ENCODE data around the gene MAML2. TPM values are rescaled to one million over a fixed set of nuclear protein-coding genes. Genes with fewer than 3 reads are reported as not detected.

MAML2 gene
- total RNA-seq, 2 experiments from 2014 or later, result 0.15 to 1.0 TPM

GRCh38 chr11:96154802-96155520 is 188.0 kb downstream of the MAML2 start:
- Histone ChIP-seq H3K9me2 (ENCODE audit: insufficient read depth, low read length) (no peaks in the 10 kb centered on the region), H3K4me3 (ENCODE audit: low read depth, low read length, poor library complexity, severe bottlenecking) (no peak overlapping the region), H3K36me3 (ENCODE audit: insufficient read depth, low read length) (no peaks in the 10 kb centered on the region), H4K20me1 (ENCODE audit: insufficient read depth, low read length) (no peaks in the 10 kb centered on the region), H2AFZ (ENCODE audit: low read length) (no peak overlapping the region), H3K4me2 (ENCODE audit: low read length) (no peak overlapping the region), H3K9me3 (ENCODE audit: low read length) (no peaks in the 10 kb centered on the region), H3K27ac (ENCODE audit: low read depth, low read length, poor library complexity, severe bottlenecking) (no peak overlapping the region), H3K4me1 (ENCODE audit: insufficient read depth, low read length, poor library complexity, severe bottlenecking) (peaks cover 6% of the 10 kb centered on the region), H3K79me2 (ENCODE audit: insufficient read depth, low read depth, low read length) (no peaks in the 10 kb centered on the region)
- DNase-seq (ENCODE audit: low spot score), result no peak
- POLR2A ChIA-PET, result interaction anchor here (0.6 to 1.3 kb wide), 2 partner anchors 42 to 205 kb away, joined by 3 to 4 read pairs; no protein-coding TSS in a partner anchor
- BruUV-seq (replicated peaks), result no TSS peak
- CTCF ChIA-PET (ENCODE audit: unreplicated experiment), result interaction anchor here (1.0 kb wide), 1 partner anchor 188 kb away, joined by 3 read pairs; the partner anchor contains the start of gene MAML2
- intact Hi-C loops (cut with micrococcal nuclease; ENCODE audit: unreplicated experiment), result no loop called here
- TF ChIP-seq CTCF (conservative IDR thresholded peaks at IDR 0.05; ENCODE audit: low read length) (no peak), EZH2phosphoT487 (IDR thresholded peaks at IDR 0.05; ENCODE audit: borderline replicate concordance, low read depth, low read length) (no peak)

GRCh38 chr11:96152623-96153022 is 190.4 kb downstream of the MAML2 start:
- no peaks in the 10 kb centered on the region for H3K9me2 ChIP-seq (ENCODE audit: insufficient read depth, low read length)
- TF ChIP-seq CTCF (conservative IDR thresholded peaks at IDR 0.05; ENCODE audit: low read length) (no peak), EZH2phosphoT487 (IDR thresholded peaks at IDR 0.05; ENCODE audit: borderline replicate concordance, low read depth, low read length) (no peak)
- H3K9me3 ChIP-seq (ENCODE audit: low read length), result no peaks in the 10 kb centered on the region
- H4K20me1 ChIP-seq (ENCODE audit: insufficient read depth, low read length), result no peaks in the 10 kb centered on the region
- intact Hi-C loops (cut with micrococcal nuclease; ENCODE audit: unreplicated experiment), result no loop called here
- no peak for DNase-seq (ENCODE audit: low spot score)
- H3K4me1 ChIP-seq (ENCODE audit: insufficient read depth, low read length, poor library complexity, severe bottlenecking), result peaks cover 6% of the 10 kb centered on the region
- ChIA-PET POLR2A (no interaction called here), CTCF (ENCODE audit: unreplicated experiment) (no interaction called here)
- H2AFZ ChIP-seq (ENCODE audit: low read length), result no peak overlapping the region
- H3K79me2 ChIP-seq (ENCODE audit: insufficient read depth, low read depth, low read length), result no peaks in the 10 kb centered on the region
- H3K27ac ChIP-seq (ENCODE audit: low read depth, low read length, poor library complexity, severe bottlenecking), result no peak overlapping the region
- no peak overlapping the region for H3K4me3 ChIP-seq (ENCODE audit: low read depth, low read length, poor library complexity, severe bottlenecking)
- no peaks in the 10 kb centered on the region for H3K36me3 ChIP-seq (ENCODE audit: insufficient read depth, low read length)
- BruUV-seq (replicated peaks), result no TSS peak
- H3K4me2 ChIP-seq (ENCODE audit: low read length), result no peak overlapping the region

- Histone ChIP-seq H2AFZ (ENCODE audit: low read length) (no peak overlapping the region), H4K20me1 (ENCODE audit: insufficient read depth, low read length) (no peaks in the 10 kb centered on the region), H3K4me3 (ENCODE audit: low read depth, low read length, poor library complexity, severe bottlenecking) (no peak overlapping the region), H3K79me2 (ENCODE audit: insufficient read depth, low read depth, low read length) (no peaks in the 10 kb centered on the region), H3K9me3 (ENCODE audit: low read length) (no peaks in the 10 kb centered on the region), H3K4me1 (ENCODE audit: insufficient read depth, low read length, poor library complexity, severe bottlenecking) (no peaks in the 10 kb centered on the region), H3K36me3 (ENCODE audit: insufficient read depth, low read length) (no peaks in the 10 kb centered on the region), H3K27ac (ENCODE audit: low read depth, low read length, poor library complexity, severe bottlenecking) (no peak overlapping the region), H3K9me2 (ENCODE audit: insufficient read depth, low read length) (no peaks in the 10 kb centered on the region), H3K4me2 (ENCODE audit: low read length) (no peak overlapping the region)
- TF ChIP-seq EZH2phosphoT487 (IDR thresholded peaks at IDR 0.05; ENCODE audit: borderline replicate concordance, low read depth, low read length) (no peak), CTCF (conservative IDR thresholded peaks at IDR 0.05; ENCODE audit: low read length) (no peak)
- DNase-seq (ENCODE audit: low spot score), result no peak
- no TSS peak for BruUV-seq (replicated peaks)
- intact Hi-C loops (cut with micrococcal nuclease; ENCODE audit: unreplicated experiment), result no loop called here
- ChIA-PET POLR2A (interaction anchor here (0.5 to 0.9 kb wide), 4 partner anchors 9 to 192 kb away, joined by 4 to 12 read pairs (median 4); partner anchors contain the start of gene MAML2), CTCF (ENCODE audit: unreplicated experiment) (no interaction called here)
These were observed 191.5 kb downstream of the MAML2 start for GRCh38 chr11:96151501-96151900.
